ENCODE results near the gene F12.

The F12 gene

DNA sequence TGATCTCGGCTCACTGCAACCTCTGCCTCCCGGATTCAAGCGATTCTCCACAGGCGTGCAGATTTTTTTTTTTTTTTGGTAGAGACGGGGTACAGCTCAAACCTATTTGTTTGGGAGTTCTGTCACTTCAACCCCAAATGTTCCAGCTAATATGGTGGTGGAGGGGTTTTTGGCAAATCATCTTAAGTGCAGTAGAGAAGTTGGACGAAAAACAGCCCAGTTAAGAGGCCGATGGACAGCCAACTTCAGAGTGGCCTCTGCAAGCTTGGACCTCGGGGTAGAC is 36.5 kb upstream of the F12 start:
- H3K4me3 ChIP-seq (replicated peaks; ENCODE audit: insufficient read depth, low read length): peak overlapping the region; percentile 41
- TF ChIP-seq SPI1 (IDR thresholded peaks at IDR 0.05; ENCODE audit: borderline replicate concordance, low read depth) (no peak), GABPA (IDR thresholded peaks at IDR 0.05; ENCODE audit: low read depth) (no peak), POLR2AphosphoS5 (IDR thresholded peaks at IDR 0.05; ENCODE audit: low read depth) (no peak), REST (IDR thresholded peaks at IDR 0.05; ENCODE audit: insufficient replicate concordance, low read depth) (no peak)
- TF ChIP-seq, protein P1, sequence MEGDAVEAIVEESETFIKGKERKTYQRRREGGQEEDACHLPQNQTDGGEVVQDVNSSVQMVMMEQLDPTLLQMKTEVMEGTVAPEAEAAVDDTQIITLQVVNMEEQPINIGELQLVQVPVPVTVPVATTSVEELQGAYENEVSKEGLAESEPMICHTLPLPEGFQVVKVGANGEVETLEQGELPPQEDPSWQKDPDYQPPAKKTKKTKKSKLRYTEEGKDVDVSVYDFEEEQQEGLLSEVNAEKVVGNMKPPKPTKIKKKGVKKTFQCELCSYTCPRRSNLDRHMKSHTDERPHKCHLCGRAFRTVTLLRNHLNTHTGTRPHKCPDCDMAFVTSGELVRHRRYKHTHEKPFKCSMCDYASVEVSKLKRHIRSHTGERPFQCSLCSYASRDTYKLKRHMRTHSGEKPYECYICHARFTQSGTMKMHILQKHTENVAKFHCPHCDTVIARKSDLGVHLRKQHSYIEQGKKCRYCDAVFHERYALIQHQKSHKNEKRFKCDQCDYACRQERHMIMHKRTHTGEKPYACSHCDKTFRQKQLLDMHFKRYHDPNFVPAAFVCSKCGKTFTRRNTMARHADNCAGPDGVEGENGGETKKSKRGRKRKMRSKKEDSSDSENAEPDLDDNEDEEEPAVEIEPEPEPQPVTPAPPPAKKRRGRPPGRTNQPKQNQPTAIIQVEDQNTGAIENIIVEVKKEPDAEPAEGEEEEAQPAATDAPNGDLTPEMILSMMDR (IDR thresholded peaks at IDR 0.05; ENCODE audit: insufficient read depth, low read length): no peak
- no peaks in the 10 kb centered on the region for H3K27me3 ChIP-seq (ENCODE audit: insufficient read depth, poor library complexity, severe bottlenecking)
- peak in 1 of 2 experiments; percentile 33 for DNase-seq (ENCODE audit: low read depth in 1 of 2, low spot score in 1 of 2)
- peak overlapping the region; percentile 61 for H3K27ac ChIP-seq (replicated peaks)

- TF ChIP-seq REST (IDR thresholded peaks at IDR 0.05; ENCODE audit: insufficient replicate concordance, low read depth) (no peak), POLR2AphosphoS5 (IDR thresholded peaks at IDR 0.05; ENCODE audit: low read depth) (peak; percentile 79), GABPA (IDR thresholded peaks at IDR 0.05; ENCODE audit: low read depth) (no peak; the same call in 1 of the 2 replicates), SPI1 (IDR thresholded peaks at IDR 0.05; ENCODE audit: borderline replicate concordance, low read depth) (0 out of 2 replicates have a peak, but pooled peaks have one; percentile 15)
- TF ChIP-seq, protein P1 (IDR thresholded peaks at IDR 0.05; ENCODE audit: insufficient read depth, low read length): no peak
- no peak overlapping the region for H3K4me3 ChIP-seq (replicated peaks; ENCODE audit: insufficient read depth, low read length)
- H3K27ac ChIP-seq (replicated peaks): peak overlapping the region; percentile 0; the same call in 1 of the 2 replicates
- DNase-seq (ENCODE audit: low read depth in 1 of 2, low spot score in 1 of 2): peak; percentile 48 to 64
- no peaks in the 10 kb centered on the region for H3K27me3 ChIP-seq (ENCODE audit: insufficient read depth, poor library complexity, severe bottlenecking)
Observed at GRCh38 chr5:177445052-177445916, 35.9 kb upstream of the F12 start.

DNA sequence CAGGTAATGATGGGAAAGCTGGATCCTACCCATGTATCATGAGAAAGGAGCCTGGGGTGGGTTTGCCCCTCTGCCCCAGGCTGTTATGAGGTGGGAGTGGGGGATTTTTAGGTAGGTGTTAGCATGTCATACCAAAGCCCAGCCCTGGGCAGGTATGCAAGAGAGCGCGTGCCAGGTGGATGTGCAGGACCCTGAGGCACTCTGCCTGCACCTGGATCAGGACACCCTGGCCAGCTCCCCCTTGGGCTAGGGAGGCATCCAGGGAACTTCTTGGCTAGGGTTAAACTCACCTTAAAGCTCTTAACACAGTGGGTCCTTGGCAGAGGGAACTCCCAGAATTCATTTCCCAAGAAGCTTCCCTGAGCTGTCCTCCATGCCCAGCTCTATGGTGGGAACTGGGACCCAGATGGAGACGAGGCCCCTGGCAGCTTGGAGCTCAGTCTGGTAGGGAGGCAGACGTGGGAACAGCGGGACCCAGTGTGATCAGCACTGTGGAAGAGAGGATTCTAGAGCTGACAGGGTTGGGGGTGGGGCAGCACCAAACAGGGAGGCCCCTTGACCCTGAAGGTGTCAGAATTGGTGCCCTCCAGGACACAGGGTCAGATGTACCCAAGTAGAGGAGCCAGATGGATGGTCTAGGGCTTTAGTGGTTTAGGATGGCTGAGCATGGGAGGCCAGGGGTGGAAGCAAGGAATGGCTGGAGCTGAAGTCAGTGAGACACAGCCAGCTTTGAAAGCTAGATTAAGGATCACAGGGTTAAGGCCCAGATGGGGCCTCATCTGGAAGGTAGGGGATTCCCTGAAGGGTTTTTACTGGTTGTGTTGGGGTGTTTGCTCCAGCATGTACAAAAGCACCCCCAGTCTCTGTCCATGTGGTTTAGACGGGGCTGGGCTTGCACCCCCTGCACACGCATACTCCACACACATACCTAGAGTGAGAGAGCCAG is 35.0 kb upstream of the F12 start:
- Histone ChIP-seq H3K27me3 (ENCODE audit: insufficient read depth, poor library complexity, severe bottlenecking) (no peaks in the 10 kb centered on the region), H3K4me3 (replicated peaks; ENCODE audit: insufficient read depth, low read length) (no peak overlapping the region), H3K27ac (replicated peaks) (peak overlapping the region; percentile 15; the same call in 1 of the 2 replicates)
- peak; percentile 35 to 51 for DNase-seq (ENCODE audit: low read depth in 1 of 2, low spot score in 1 of 2)
- TF ChIP-seq GABPA (IDR thresholded peaks at IDR 0.05; ENCODE audit: low read depth) (no peak), POLR2AphosphoS5 (IDR thresholded peaks at IDR 0.05; ENCODE audit: low read depth) (peak; percentile 36)

Data from HL-60 (cell line).